Measurements from ENCODE around the gene SPATA25. TPM values are rescaled to one million over a fixed set of nuclear protein-coding genes. Genes with fewer than 3 reads are reported as not detected.

Gene SPATA25
- total RNA-seq, 1 donor from 2014 or later = 1.1 TPM

GRCh38 chr20:45899046-45899835 lies 11.8 kb upstream of the SPATA25 start:
- DNase-seq (no peak), ATAC-seq (no peak)
- intact Hi-C loops (cut with micrococcal nuclease) = no loop called here

DNA sequence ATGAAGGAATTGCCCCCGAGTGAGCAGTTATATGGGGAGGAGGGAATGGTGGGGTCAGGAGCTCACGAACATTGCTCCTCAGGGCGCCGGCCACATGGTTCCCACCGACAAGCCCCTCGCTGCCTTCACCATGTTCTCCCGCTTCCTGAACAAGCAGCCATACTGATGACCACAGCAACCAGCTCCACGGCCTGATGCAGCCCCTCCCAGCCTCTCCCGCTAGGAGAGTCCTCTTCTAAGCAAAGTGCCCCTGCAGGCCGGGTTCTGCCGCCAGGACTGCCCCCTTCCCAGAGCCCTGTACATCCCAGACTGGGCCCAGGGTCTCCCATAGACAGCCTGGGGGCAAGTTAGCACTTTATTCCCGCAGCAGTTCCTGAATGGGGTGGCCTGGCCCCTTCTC lies 10.9 kb upstream of the SPATA25 start:
- intact Hi-C loops (cut with micrococcal nuclease) = no loop called here
- ATAC-seq (no peak), DNase-seq (no peak)

GRCh38 chr20:45897692-45898091 lies 10.3 kb upstream of the SPATA25 start:
- intact Hi-C loops (cut with micrococcal nuclease) = no loop called here
- DNase-seq (no peak), ATAC-seq (no peak)

DNA sequence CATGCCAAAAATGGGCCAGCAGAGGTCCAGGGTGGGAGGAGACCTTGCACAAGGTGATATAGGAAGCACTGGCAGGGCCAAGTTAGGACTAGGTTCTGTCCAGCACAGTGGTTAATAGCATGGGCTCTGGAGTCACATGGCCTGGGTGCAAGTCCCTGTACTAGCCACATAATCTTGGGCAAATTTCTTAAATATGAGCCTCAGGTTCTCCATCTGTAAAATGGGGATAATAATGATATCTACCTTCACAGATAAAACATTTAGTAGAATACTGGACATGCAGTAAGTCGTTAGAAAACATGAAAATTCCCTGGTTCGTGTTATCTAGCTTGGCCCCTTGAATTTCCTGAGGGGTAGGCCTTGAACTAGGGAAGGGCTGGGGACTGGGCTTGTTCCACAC lies 9.9 kb upstream of the SPATA25 start:
- no peak for ATAC-seq
- DNase-seq = no peak
- intact Hi-C loops (cut with micrococcal nuclease) = no loop called here

DNA sequence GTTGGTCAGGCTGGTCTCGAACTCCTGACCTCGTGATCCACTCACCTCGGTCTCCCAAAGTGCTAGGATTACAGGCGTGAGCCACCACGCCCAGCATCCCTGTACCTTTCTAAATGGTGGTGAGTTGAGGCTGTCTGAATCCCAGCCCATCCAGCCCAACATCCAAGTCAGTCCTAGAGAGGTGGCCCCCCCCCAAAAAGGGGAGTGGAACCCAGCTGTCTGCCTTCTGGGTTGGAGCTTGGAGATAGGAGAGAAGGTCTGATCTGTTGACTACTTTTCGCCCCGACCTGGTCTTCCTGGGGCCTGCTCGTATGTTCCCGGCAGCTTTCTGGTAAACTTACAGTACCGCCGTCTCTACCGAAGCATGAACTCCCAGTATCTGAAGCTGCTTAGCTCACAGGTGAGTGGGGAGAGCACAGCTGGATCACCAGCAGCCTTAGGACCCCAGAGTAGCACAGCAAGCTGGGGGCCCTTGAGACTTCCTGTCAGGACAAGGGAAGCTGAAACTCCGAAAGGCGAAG lies 9.3 kb upstream of the SPATA25 start:
- intact Hi-C loops (cut with micrococcal nuclease) = no loop called here
- ATAC-seq (no peak), DNase-seq (no peak)

DNA sequence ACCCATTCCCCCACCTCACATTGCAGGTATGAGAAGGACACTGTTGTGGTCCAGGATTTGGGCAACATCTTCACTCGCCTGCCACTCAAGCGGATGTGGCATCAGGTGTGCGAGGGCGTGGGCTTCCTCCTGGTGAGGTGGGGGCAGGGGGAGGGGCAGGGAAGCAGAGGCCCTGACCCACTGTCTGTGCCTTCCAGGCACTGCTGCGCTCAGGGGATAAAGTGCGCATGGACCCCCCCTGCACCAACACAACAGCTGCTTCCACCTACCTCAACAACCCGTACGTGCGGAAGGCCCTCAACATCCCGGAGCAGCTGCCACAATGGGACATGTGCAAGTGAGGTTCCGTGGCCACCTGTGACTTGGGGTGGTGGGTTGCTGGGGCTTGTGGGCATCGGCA lies 7.4 kb upstream of the SPATA25 start:
- DNase-seq = no peak
- no peak for ATAC-seq
- intact Hi-C loops (cut with micrococcal nuclease) = no loop called here

- DNase-seq = no peak
- intact Hi-C loops (cut with micrococcal nuclease) = no loop called here
- no peak for ATAC-seq
Observed at GRCh38 chr20:45893831-45894230, 6.4 kb upstream of the SPATA25 start.

DNA sequence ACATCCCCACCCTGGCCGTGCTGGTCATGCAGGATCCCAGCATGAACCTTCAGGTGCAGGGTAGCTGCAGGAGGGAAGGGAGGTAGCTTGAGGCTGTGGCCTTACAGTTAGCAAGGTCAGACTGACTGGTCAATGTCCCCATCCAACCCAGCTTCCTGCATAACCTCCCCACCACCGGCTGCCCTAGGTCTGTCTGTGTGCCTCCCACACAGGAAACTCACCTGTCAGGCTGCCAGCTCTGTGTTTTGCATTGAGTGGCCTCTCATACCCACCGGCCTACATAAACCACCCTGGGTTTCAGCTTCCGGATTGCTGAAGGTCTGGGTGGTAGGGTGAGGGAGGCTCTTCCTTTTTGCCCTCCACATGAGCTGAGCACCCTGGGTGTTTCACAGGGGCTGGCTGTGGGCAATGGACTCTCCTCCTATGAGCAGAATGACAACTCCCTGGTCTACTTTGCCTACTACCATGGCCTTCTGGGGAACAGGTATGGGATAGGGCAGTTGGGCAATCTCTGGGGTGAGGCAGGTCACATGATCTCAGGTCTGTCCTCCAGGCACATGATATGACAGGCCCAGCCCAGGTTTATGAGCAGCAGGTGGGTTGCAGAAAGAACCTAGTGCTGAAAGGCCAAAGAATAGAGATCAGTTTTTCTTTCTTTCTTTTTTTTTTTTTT lies 5.5 kb upstream of the SPATA25 start:
- ATAC-seq (no peak), DNase-seq (no peak)
- intact Hi-C loops (cut with micrococcal nuclease) = no loop called here

- intact Hi-C loops (cut with micrococcal nuclease) = no loop called here
- ATAC-seq (no peak), DNase-seq (no peak)
Observed at GRCh38 chr20:45892049-45892825, 4.8 kb upstream of the SPATA25 start.

- ATAC-seq = peak; percentile 88
- intact Hi-C loops (cut with micrococcal nuclease) = no loop called here
- DNase-seq = peak; percentile 98
Observed at GRCh38 chr20:45890985-45891983, 3.9 kb upstream of the SPATA25 start, which contains the start of the genes CTSA and NEURL2. Gene CTSA, plus strand, starts transcription at chr20:45891335. Its CDS starts 234 bp downstream, at chr20:45891569. Gene NEURL2, minus strand, starts transcription at chr20:45891208. Its CDS starts 217 bp downstream, at chr20:45890991.

GRCh38 chr20:45890077-45890984 lies 2.9 kb upstream of the SPATA25 start:
- ATAC-seq (peak; percentile 80), DNase-seq (peak; percentile 89)
- intact Hi-C loops (cut with micrococcal nuclease) = no loop called here

DNA sequence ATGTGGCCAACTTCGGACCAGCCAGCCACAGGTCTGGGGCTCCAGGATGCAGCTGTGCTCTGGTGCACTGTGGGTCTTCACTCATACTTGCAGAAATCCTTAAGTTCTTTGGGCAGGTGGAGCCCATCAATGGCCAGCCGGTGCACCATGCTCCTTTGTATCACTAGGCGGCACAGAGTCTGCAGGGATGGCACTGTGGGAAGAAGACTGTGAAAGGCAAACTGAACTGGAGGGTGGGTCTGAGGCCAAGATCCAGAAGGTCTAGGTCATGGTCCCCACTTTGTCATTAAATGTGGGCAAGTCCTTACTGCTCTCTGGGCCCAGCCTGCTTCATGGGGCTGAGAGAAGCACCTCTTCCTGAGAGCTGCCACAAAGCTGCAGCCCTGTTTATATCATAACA lies 1.3 kb upstream of the SPATA25 start:
- no peak for DNase-seq
- intact Hi-C loops (cut with micrococcal nuclease) = no loop called here
- no peak for ATAC-seq

DNA sequence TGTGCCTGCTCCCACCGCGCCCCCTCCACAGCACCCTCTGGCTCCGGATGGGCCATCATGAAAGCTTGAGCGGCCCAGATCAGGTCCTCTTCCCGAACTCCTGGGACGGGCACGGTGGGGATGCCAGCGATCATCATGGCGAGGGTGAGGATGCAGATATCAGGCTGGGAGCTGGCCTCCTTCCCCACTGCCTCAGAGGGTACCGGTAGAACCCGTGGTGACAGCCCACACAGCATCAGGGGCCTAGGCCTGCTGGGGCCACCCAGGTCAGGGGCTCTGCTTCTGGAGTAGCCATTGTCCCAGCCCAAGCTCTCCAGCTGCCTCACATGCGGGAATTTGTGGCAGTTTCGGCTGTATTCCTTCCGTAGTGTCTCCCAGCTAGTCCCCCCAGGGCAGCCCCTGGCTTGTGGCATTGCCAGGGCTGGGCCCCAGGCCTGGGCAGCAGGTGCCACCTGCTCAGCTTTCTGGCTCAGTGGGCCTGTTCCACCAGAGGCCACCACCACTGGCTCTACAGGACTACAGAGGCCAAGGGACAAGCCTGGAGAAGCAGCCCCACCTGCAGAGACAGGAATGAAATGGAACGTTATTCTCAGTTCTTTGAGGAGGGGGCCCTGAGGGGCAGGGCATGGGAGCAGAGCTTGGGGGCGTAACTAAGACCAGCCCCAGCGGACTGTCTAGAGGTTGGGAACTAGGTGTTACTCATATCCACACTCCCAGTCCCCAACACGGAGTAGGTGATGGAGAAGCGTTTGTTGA lies 654 bp downstream of the SPATA25 start:
- intact Hi-C loops (cut with micrococcal nuclease) = no loop called here
- no peak for ATAC-seq
- no peak for DNase-seq

DNA sequence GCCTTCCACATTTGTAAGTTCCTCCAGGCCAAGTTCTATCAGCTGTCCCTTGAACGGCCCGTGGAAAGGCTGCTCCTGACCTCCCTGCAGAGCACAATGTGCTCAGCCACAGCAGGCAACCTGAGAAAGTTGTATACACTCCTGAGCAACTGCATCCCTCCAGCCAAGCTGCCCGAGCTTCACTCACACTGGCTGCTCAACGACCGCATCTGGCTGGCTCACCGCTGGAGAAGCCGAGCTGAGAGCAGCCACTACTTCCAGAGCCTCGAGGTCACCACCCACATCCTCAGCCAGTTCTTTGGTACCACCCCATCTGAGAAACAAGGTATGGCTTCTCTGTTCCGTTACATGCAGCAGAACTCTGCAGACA lies 4.3 kb downstream of the SPATA25 start:
- ATAC-seq = no peak
- intact Hi-C loops (cut with micrococcal nuclease) = no loop called here
- DNase-seq = no peak

- intact Hi-C loops (cut with micrococcal nuclease) = no loop called here
- no peak for ATAC-seq
Observed at GRCh38 chr20:45882469-45883099, 4.8 kb downstream of the SPATA25 start.

DNA sequence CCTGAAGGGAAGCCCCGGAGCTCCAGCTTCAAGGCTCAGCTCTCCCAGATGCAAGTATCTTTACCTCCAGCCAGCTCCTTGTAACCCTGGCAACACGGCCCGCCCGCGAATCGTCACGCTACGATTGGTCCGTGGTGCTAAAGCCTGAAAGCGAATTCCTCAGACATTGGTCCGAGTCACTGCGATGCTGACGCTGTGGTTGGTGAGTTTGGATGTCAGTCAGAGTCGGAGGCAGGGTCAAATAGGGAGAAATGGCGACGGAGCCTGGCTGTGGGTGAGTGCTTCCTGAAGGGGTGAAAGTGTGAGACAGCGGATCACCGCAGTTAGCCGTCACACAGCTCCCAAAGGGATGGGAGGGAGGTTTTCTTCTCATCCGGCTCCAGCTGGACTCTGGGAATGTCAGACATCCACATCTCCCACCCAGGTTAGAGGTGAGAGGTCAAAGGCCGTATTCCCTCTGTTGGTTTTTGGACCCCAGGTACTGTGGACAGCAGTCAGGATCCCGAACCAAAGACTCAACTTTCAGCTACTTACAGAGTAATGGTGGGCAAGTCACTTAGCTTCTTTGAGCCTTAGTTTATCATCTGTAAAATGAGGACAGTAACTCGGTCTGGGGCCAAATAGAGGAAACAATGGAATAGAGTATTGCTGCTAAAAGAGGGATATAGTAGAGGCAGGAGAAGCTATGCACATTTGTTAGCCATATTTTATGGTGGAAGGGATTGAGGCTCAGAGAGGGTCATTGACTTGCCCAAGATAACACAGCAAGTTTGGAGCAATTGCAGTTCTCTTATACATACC lies 6.2 kb downstream of the SPATA25 start, which contains the start of gene ZSWIM1:
ZSWIM1 (plus strand) TSS at position 240 of the 801 bp plus-strand sequence. CDS start 1,366 bp downstream, outside the sequence.
- intact Hi-C loops (cut with micrococcal nuclease) = no loop called here
- peak; percentile 95 for ATAC-seq
- DNase-seq = peak; percentile 99

More at GRCh38 chr20:45882469-45883099, 4.8 kb downstream of the SPATA25 start:
- DNase-seq = no peak
